Measurements from ENCODE around the gene SLC16A10. TPM values are rescaled to one million over a fixed set of nuclear protein-coding genes. Genes with fewer than 3 reads are reported as not detected.

SLC16A10 gene
- total RNA-seq, 1 donor from 2014 or later: 0.02 TPM

GRCh38 chr6:111173341-111173740 is 86.0 kb downstream of the SLC16A10 start:
- Mint-ChIP-seq H3K9me3 (ENCODE audit: low read depth) (no peaks in the 10 kb centered on the region), H3K4me3 (ENCODE audit: unreplicated experiment) (no peak overlapping the region), H3K36me3 (ENCODE audit: low read depth) (no peaks in the 10 kb centered on the region), H3K4me1 (ENCODE audit: low read depth) (no peaks in the 10 kb centered on the region), H3K27ac (ENCODE audit: unreplicated experiment) (no peak overlapping the region), H3K27me3 (ENCODE audit: low read depth) (peaks cover 17% of the 10 kb centered on the region)
- no peak for DNase-seq (ENCODE audit: low spot score)
- TF ChIP-seq, protein P1, sequence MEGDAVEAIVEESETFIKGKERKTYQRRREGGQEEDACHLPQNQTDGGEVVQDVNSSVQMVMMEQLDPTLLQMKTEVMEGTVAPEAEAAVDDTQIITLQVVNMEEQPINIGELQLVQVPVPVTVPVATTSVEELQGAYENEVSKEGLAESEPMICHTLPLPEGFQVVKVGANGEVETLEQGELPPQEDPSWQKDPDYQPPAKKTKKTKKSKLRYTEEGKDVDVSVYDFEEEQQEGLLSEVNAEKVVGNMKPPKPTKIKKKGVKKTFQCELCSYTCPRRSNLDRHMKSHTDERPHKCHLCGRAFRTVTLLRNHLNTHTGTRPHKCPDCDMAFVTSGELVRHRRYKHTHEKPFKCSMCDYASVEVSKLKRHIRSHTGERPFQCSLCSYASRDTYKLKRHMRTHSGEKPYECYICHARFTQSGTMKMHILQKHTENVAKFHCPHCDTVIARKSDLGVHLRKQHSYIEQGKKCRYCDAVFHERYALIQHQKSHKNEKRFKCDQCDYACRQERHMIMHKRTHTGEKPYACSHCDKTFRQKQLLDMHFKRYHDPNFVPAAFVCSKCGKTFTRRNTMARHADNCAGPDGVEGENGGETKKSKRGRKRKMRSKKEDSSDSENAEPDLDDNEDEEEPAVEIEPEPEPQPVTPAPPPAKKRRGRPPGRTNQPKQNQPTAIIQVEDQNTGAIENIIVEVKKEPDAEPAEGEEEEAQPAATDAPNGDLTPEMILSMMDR (IDR thresholded peaks at IDR 0.05): no peak

DNA sequence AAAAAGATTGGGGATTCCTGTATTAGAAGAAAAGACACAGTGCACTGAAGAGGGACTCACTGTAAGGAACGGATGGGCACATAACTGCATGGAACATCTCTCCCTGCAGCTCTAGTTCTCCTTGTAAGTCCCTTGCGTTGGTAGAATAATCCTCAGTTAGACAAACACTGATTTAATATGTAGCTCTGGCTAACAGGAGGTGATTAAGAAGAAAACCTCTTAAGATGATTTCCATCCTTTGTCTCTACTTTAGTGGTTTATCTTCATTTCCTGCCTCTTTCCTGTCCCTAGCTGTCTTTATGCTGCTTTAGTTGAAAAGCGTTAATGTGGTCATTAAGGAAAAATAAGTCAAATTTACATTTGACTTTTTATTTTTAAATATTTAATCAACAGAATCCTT is 86.6 kb downstream of the SLC16A10 start:
- DNase-seq (ENCODE audit: low spot score): no peak
- no peak overlapping the region for H3K27ac Mint-ChIP-seq (ENCODE audit: unreplicated experiment)
- H3K27me3 Mint-ChIP-seq (ENCODE audit: low read depth): peaks cover 15% of the 10 kb centered on the region
- TF ChIP-seq, protein P1 (IDR thresholded peaks at IDR 0.05): no peak
- no peaks in the 10 kb centered on the region for H3K36me3 Mint-ChIP-seq (ENCODE audit: low read depth)
- H3K9me3 Mint-ChIP-seq (ENCODE audit: low read depth): no peaks in the 10 kb centered on the region
- no peaks in the 10 kb centered on the region for H3K4me1 Mint-ChIP-seq (ENCODE audit: low read depth)
- no peak overlapping the region for H3K4me3 Mint-ChIP-seq (ENCODE audit: unreplicated experiment)

DNA sequence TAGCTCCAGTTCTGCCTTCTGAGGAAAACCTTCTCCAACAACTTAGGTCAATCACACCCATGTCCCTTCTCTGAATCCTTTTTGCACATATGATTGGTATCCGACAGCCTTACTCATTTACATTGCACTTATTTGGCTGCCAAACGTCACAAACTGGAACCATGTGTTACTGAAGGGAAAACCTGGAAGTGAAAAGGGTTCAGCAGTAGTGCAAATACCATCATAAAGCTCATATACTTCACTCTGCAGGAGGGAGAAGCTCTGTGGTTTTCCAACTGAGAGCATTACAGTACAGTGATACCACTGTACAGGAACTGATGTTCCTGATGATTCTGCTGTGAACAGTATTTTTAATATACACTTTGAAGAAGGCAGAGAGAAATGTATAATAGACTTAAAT is 87.8 kb downstream of the SLC16A10 start:
- TF ChIP-seq, protein P1 (IDR thresholded peaks at IDR 0.05): no peak
- Mint-ChIP-seq H3K27me3 (ENCODE audit: low read depth) (peaks cover 12% of the 10 kb centered on the region), H3K27ac (ENCODE audit: unreplicated experiment) (no peak overlapping the region), H3K36me3 (ENCODE audit: low read depth) (no peaks in the 10 kb centered on the region), H3K4me1 (ENCODE audit: low read depth) (no peaks in the 10 kb centered on the region), H3K4me3 (ENCODE audit: unreplicated experiment) (no peak overlapping the region), H3K9me3 (ENCODE audit: low read depth) (no peaks in the 10 kb centered on the region)
- no peak for DNase-seq (ENCODE audit: low spot score)

GRCh38 chr6:111176038-111176759 is 88.9 kb downstream of the SLC16A10 start:
- TF ChIP-seq, protein P1 (IDR thresholded peaks at IDR 0.05): no peak
- no peak overlapping the region for H3K4me3 Mint-ChIP-seq (ENCODE audit: unreplicated experiment)
- H3K36me3 Mint-ChIP-seq (ENCODE audit: low read depth): no peaks in the 10 kb centered on the region
- no peak for DNase-seq (ENCODE audit: low spot score)
- no peak overlapping the region for H3K27ac Mint-ChIP-seq (ENCODE audit: unreplicated experiment)
- H3K27me3 Mint-ChIP-seq (ENCODE audit: low read depth): peaks cover 12% of the 10 kb centered on the region
- no peaks in the 10 kb centered on the region for H3K9me3 Mint-ChIP-seq (ENCODE audit: low read depth)
- H3K4me1 Mint-ChIP-seq (ENCODE audit: low read depth): no peaks in the 10 kb centered on the region

DNA sequence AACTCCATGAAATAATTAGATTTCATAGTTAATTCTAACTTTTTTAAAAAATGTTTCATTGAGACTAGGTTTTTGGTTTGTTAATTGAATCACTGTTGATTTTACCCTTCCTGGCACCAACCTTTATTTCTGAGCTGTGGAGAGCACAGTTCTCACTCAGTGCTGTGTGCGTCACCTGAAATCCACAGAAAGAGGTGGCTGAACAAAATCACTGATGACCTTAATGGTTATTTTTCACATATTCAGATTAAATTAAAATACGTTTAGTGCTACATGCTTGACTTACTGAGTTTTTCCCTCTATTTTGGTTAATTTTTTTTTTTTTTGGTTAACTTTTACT is 89.4 kb downstream of the SLC16A10 start:
- H3K27me3 Mint-ChIP-seq (ENCODE audit: low read depth): peaks cover 12% of the 10 kb centered on the region
- TF ChIP-seq, protein P1 (IDR thresholded peaks at IDR 0.05): no peak
- H3K4me3 Mint-ChIP-seq (ENCODE audit: unreplicated experiment): no peak overlapping the region
- no peak overlapping the region for H3K27ac Mint-ChIP-seq (ENCODE audit: unreplicated experiment)
- H3K9me3 Mint-ChIP-seq (ENCODE audit: low read depth): no peaks in the 10 kb centered on the region
- no peaks in the 10 kb centered on the region for H3K4me1 Mint-ChIP-seq (ENCODE audit: low read depth)
- H3K36me3 Mint-ChIP-seq (ENCODE audit: low read depth): no peaks in the 10 kb centered on the region
- no peak for DNase-seq (ENCODE audit: low spot score)

Measured in chondrocyte (in vitro differentiated cells).